HEK293 (cell line): Measurements from ENCODE around the gene METTL8.

Experiments
- CTCF ChIP-seq: fragments of 450-650 bp; formaldehyde crosslinking; IDR thresholded peaks from 2 replicates; pipeline ENCODE4 v1.5.1; 2016; ENCODE audit warnings: missing biosample characterization, missing genetic modification characterization
- FEZF1 ChIP-seq: fragments of 450-650 bp; formaldehyde crosslinking; IDR thresholded peaks from 2 replicates; pipeline ENCODE4 v1.5.1; 2016; ENCODE audit warnings: missing biosample characterization, missing genetic modification characterization
- ZNF169 ChIP-seq: fragments of 450-650 bp; formaldehyde crosslinking; IDR thresholded peaks from 2 replicates; pipeline ENCODE4 v1.5.1; 2016; ENCODE audit warnings: missing biosample characterization, missing genetic modification characterization
- ZNF24 ChIP-seq: fragments of 450-650 bp; formaldehyde crosslinking; IDR thresholded peaks from 2 replicates; pipeline ENCODE4 v1.5.1; 2016; ENCODE audit warnings: missing biosample characterization, missing genetic modification characterization
- ZNF274 ChIP-seq, 2 experiments: fragments of 200-500 bp in 1 of 2; fragments of 450-650 bp in 1 of 2; sonication (Bioruptor generic) in 1 of 2; formaldehyde crosslinking in 1 of 2; IDR thresholded peaks; 2 replicates each; pipeline versions ENCODE4 v1.5.1 to v1.6.1; 2014 to 2016; ENCODE audit warnings: borderline replicate concordance in 1 of 2, inconsistent platforms in 1 of 2, low read length in 1 of 2, missing biosample characterization in 1 of 2, missing genetic modification characterization in 1 of 2
- ZNF510 ChIP-seq: fragments of 450-650 bp; formaldehyde crosslinking; IDR thresholded peaks from 2 replicates; pipeline ENCODE4 v1.5.1; 2018; ENCODE audit warnings: mild to moderate bottlenecking, missing genetic modification characterization, missing biosample characterization; ENCODE audit not compliant: insufficient replicate concordance
- ZNF624 ChIP-seq: fragments of 450-650 bp; formaldehyde crosslinking; IDR thresholded peaks from 2 replicates; pipeline ENCODE4 v1.5.1; 2017; ENCODE audit warnings: missing biosample characterization, missing genetic modification characterization
- ZNF76 ChIP-seq: fragments of 450-650 bp; formaldehyde crosslinking; IDR thresholded peaks from 2 replicates; pipeline ENCODE4; 2016; ENCODE audit warnings: low read depth, missing biosample characterization, missing genetic modification characterization, borderline replicate concordance
- ZNF837 ChIP-seq: fragments of 450-650 bp; formaldehyde crosslinking; IDR thresholded peaks from 2 replicates; pipeline ENCODE4 v1.5.1; 2016; ENCODE audit warnings: missing biosample characterization, missing genetic modification characterization
- ZXDB ChIP-seq: fragments of 450-650 bp; formaldehyde crosslinking; IDR thresholded peaks from 2 replicates; pipeline ENCODE4 v1.5.1; 2016; ENCODE audit warnings: missing biosample characterization, missing genetic modification characterization
- TF ChIP-seq, protein P1 (sequence below): sonication (generic); formaldehyde crosslinking; IDR thresholded peaks from 2 replicates; pipeline ENCODE4 v1.8.1; 2022; ENCODE audit warnings: mild to moderate bottlenecking, moderate library complexity, missing genetic modification reagents
- TF ChIP-seq, protein P2 (sequence below): fragments of 450-650 bp; formaldehyde crosslinking; IDR thresholded peaks from 2 replicates; pipeline ENCODE4 v1.5.1; 2016; ENCODE audit warnings: missing biosample characterization, missing genetic modification characterization
- TF ChIP-seq, protein P3 (sequence below): fragments of 450-650 bp; formaldehyde crosslinking; IDR thresholded peaks from 2 replicates; pipeline ENCODE4 v1.5.1; 2017; ENCODE audit warnings: missing biosample characterization, missing genetic modification characterization

- TF ChIP-seq ZNF274 (IDR thresholded peaks at IDR 0.05; ENCODE audit: low read length) (no peak), ZNF274 (tag by site-specific recombination; IDR thresholded peaks at IDR 0.05; ENCODE audit: borderline replicate concordance) (no peak), ZNF169 (no peak), ZXDB (tag by site-specific recombination) (no peak), ZNF837 (tag by site-specific recombination) (no peak), CTCF (tag by site-specific recombination) (no peak), ZNF76 (tag by site-specific recombination) (no peak), ZNF24 (tag by site-specific recombination) (no peak), ZNF624 (tag by site-specific recombination) (no peak), ZNF510 (tag by site-specific recombination) (no peak), FEZF1 (no peak)
- TF ChIP-seq, protein P1, sequence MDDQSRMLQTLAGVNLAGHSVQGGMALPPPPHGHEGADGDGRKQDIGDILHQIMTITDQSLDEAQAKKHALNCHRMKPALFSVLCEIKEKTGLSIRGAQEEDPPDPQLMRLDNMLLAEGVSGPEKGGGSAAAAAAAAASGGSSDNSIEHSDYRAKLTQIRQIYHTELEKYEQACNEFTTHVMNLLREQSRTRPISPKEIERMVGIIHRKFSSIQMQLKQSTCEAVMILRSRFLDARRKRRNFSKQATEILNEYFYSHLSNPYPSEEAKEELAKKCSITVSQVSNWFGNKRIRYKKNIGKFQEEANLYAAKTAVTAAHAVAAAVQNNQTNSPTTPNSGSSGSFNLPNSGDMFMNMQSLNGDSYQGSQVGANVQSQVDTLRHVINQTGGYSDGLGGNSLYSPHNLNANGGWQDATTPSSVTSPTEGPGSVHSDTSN (CRISPR knock-in tag) = no peak
- TF ChIP-seq, protein P2, sequence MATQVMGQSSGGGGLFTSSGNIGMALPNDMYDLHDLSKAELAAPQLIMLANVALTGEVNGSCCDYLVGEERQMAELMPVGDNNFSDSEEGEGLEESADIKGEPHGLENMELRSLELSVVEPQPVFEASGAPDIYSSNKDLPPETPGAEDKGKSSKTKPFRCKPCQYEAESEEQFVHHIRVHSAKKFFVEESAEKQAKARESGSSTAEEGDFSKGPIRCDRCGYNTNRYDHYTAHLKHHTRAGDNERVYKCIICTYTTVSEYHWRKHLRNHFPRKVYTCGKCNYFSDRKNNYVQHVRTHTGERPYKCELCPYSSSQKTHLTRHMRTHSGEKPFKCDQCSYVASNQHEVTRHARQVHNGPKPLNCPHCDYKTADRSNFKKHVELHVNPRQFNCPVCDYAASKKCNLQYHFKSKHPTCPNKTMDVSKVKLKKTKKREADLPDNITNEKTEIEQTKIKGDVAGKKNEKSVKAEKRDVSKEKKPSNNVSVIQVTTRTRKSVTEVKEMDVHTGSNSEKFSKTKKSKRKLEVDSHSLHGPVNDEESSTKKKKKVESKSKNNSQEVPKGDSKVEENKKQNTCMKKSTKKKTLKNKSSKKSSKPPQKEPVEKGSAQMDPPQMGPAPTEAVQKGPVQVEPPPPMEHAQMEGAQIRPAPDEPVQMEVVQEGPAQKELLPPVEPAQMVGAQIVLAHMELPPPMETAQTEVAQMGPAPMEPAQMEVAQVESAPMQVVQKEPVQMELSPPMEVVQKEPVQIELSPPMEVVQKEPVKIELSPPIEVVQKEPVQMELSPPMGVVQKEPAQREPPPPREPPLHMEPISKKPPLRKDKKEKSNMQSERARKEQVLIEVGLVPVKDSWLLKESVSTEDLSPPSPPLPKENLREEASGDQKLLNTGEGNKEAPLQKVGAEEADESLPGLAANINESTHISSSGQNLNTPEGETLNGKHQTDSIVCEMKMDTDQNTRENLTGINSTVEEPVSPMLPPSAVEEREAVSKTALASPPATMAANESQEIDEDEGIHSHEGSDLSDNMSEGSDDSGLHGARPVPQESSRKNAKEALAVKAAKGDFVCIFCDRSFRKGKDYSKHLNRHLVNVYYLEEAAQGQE (tag by site-specific recombination) = no peak
- TF ChIP-seq, protein P3, sequence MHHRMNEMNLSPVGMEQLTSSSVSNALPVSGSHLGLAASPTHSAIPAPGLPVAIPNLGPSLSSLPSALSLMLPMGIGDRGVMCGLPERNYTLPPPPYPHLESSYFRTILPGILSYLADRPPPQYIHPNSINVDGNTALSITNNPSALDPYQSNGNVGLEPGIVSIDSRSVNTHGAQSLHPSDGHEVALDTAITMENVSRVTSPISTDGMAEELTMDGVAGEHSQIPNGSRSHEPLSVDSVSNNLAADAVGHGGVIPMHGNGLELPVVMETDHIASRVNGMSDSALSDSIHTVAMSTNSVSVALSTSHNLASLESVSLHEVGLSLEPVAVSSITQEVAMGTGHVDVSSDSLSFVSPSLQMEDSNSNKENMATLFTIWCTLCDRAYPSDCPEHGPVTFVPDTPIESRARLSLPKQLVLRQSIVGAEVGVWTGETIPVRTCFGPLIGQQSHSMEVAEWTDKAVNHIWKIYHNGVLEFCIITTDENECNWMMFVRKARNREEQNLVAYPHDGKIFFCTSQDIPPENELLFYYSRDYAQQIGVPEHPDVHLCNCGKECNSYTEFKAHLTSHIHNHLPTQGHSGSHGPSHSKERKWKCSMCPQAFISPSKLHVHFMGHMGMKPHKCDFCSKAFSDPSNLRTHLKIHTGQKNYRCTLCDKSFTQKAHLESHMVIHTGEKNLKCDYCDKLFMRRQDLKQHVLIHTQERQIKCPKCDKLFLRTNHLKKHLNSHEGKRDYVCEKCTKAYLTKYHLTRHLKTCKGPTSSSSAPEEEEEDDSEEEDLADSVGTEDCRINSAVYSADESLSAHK = no peak
These were observed 39.5 kb downstream of the METTL8 start for GRCh38 chr2:171394164-171394740.
